Kidney epithelial cell (primary cell): ENCODE results near the gene KIF13A. TPM values are rescaled to one million over a fixed set of nuclear protein-coding genes. Genes with fewer than 3 reads are reported as not detected.

ENCODE experiments used
- DNase-seq: peaks from one replicate; pipeline ENCODE4 v3.0.0-alpha.2; 2010; ENCODE audit warnings: low read depth
- H3K27me3 ChIP-seq: 2 replicates; pipeline ENCODE4 v1.6.0; 2011; ENCODE audit warnings: low read length; ENCODE audit not compliant: control insufficient read depth, insufficient read depth
- H3K36me3 ChIP-seq: 2 replicates; pipeline ENCODE4 v1.5.1; 2011; ENCODE audit warnings: low read length; ENCODE audit not compliant: control insufficient read depth, insufficient read depth
- H3K4me3 ChIP-seq: 2 replicates; pipeline ENCODE4 v1.5.1; 2011; ENCODE audit warnings: low read depth, mild to moderate bottlenecking, control low read depth, low read length
- CTCF ChIP-seq: IDR thresholded peaks from 2 replicates; pipeline ENCODE4 v1.5.1; 2011; ENCODE audit warnings: mild to moderate bottlenecking, moderate library complexity, low read length, control low read depth, inconsistent platforms; ENCODE audit not compliant: insufficient read depth, poor library complexity, severe bottlenecking
- total RNA-seq: library from RNA; depleted of rRNA; stranded (reverse); fragments of >200 nt; gene quantifications from 2 replicates; pipeline ENCODE4 v1.2.3, GENCODE V29; 2015

The KIF13A gene
- total RNA-seq, 1 donor from 2014 or later = 30.9 TPM

- Histone ChIP-seq H3K4me3 (no peak overlapping the region), H3K36me3 (no peaks in the 10 kb centered on the region), H3K27me3 (no peaks in the 10 kb centered on the region)
- no peak for TF ChIP-seq CTCF
- no peak for DNase-seq
Observed at GRCh38 chr6:17967668-17968518, 19.5 kb downstream of the KIF13A start.

- no peak overlapping the region for H3K4me3 ChIP-seq
- no peaks in the 10 kb centered on the region for H3K36me3 ChIP-seq
- DNase-seq = no peak
- TF ChIP-seq CTCF = no peak
- no peaks in the 10 kb centered on the region for H3K27me3 ChIP-seq
Observed at GRCh38 chr6:17966451-17966850, 21.0 kb downstream of the KIF13A start.

- Histone ChIP-seq H3K36me3 (no peaks in the 10 kb centered on the region), H3K4me3 (no peak overlapping the region), H3K27me3 (no peaks in the 10 kb centered on the region)
- TF ChIP-seq CTCF = no peak
- DNase-seq = no peak
Observed at GRCh38 chr6:17965397-17965796, 22.0 kb downstream of the KIF13A start.

- no peak overlapping the region for H3K4me3 ChIP-seq
- no peaks in the 10 kb centered on the region for H3K27me3 ChIP-seq
- H3K36me3 ChIP-seq = no peaks in the 10 kb centered on the region
- no peak for TF ChIP-seq CTCF
- DNase-seq = no peak
Observed at GRCh38 chr6:17964633-17965032, 22.8 kb downstream of the KIF13A start.

DNA sequence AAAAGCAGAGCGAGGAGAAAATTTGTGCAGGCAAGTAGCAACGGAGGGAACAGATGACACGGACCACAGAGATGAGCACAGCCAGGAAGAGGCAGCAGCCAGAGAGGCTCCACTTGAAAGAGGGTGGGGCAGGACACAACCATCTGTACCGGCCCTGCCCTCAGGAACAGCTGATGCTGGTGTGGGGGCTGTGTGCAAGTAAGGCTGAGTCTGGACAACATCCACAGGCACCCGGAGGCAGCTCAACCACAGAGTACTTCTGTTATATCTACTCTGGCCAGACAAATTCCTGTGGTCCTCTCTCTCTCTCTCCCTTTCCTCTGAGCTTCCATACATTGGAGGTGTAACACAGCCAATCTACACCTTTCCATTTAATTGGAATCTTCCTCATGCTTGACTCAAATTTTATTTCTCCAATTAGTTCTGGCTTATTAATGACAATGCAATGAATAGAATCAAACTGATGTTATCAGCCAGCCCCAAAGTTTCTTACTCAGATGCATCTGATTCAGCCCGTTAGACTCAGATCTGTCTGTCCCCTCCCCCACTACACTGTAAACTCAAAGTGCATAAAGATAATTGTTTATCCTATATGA, 24.9 kb downstream of the KIF13A start:
- H3K4me3 ChIP-seq = no peak overlapping the region
- peak; percentile 43 for DNase-seq
- H3K27me3 ChIP-seq = no peaks in the 10 kb centered on the region

More for the DNA sequence above, 24.9 kb downstream of the KIF13A start:
- no peak for TF ChIP-seq CTCF
- no peaks in the 10 kb centered on the region for H3K36me3 ChIP-seq
